Spleen (tissue), 7 donors: Measurements from ENCODE around the gene TOM1L2.

Source experiments
- CTCF ChIP-seq, 11 experiments: fragments of 200-600 bp in 7 of 11; fragments of 450-650 bp in 4 of 11; sonication (generic) in 4 of 11; IDR thresholded peaks in 8 of 11; conservative IDR thresholded peaks in 3 of 11; 1 replicate in 7 of 11; 2 replicates in 4 of 11; pipeline versions ENCODE4 v1.4.0 to v1.8.0; 2016 to 2021; ENCODE audit warnings: antibody characterized with exemption in 11 of 11, inconsistent platforms in 4 of 11, mild to moderate bottlenecking in 1 of 11
- POLR2A ChIP-seq, 3 donors: fragments of 450-650 bp; IDR thresholded peaks; one replicate each; pipeline ENCODE4 v1.5.1; 2017; ENCODE audit warnings: antibody characterized with exemption in 3 of 3, mild to moderate bottlenecking in 1 of 3
- POLR2AphosphoS5 ChIP-seq, 3 donors: sonication (generic); formaldehyde crosslinking; IDR thresholded peaks; one replicate each; pipeline ENCODE4 v1.5.1; 2017; ENCODE audit warnings: antibody characterized with exemption in 3 of 3
- donor health status: DM: no; HTN: no; CAD: no; lungs with moderate emphysema.
- donor health status: DM: no; HTN: no; CAD: no.
- donor health status: DM: no; HTN: no; CAD: no.

GRCh38 chr17:17846003-17846402 lies 126.2 kb downstream of the TOM1L2 start:
- no peak for TF ChIP-seq POLR2A (IDR thresholded peaks at IDR 0.05)
- TF ChIP-seq POLR2AphosphoS5 (IDR thresholded peaks at IDR 0.05), result peak in 1 of 3 donors; percentile 23
- no peak for TF ChIP-seq CTCF (IDR thresholded peaks at IDR 0.05 in 8 of 11, conservative IDR thresholded peaks at IDR 0.05 in 3 of 11)
